ENCODE data around the gene VKORC1.
A peak's percentile ranks its signal among the peaks of the same experiment; 100 is the strongest.

DNA sequence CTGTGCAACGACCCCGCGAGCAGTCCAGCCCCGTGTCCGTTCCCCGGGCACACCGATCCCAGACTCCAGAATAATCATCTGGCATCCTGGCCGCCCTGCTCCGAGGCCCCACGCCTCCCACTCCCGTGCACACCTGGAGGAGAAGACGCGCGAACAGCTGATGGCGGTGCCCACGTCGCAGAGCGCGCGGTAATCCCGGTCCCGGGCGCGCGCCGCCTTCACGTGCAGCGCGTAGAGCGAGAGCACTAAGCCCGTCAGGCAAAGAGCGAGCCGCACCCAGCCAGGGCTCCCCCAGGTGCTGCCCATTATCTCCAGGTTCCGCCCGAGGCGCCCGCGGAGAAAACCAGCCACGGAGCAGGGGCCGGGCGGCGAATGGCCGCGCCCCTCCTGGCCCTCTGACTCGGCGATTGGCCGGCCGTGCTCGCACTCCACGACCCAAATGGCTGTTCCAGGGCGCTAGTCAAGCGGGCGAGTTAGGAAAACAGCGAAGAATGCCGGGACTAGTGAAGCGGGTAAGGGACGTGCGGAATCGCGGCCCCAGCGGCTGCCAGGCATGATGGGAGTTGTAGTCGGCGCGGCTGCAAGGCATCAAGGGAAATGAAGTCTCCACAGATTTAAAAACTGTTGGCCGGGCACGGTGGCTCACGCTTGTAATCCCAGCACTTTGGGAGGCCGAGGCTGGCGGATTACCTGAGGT, at the start of gene VKORC1:
- TF ChIP-seq, protein P1, sequence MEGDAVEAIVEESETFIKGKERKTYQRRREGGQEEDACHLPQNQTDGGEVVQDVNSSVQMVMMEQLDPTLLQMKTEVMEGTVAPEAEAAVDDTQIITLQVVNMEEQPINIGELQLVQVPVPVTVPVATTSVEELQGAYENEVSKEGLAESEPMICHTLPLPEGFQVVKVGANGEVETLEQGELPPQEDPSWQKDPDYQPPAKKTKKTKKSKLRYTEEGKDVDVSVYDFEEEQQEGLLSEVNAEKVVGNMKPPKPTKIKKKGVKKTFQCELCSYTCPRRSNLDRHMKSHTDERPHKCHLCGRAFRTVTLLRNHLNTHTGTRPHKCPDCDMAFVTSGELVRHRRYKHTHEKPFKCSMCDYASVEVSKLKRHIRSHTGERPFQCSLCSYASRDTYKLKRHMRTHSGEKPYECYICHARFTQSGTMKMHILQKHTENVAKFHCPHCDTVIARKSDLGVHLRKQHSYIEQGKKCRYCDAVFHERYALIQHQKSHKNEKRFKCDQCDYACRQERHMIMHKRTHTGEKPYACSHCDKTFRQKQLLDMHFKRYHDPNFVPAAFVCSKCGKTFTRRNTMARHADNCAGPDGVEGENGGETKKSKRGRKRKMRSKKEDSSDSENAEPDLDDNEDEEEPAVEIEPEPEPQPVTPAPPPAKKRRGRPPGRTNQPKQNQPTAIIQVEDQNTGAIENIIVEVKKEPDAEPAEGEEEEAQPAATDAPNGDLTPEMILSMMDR (IDR thresholded peaks at IDR 0.05), result no peak
- TF ChIP-seq, protein P2, sequence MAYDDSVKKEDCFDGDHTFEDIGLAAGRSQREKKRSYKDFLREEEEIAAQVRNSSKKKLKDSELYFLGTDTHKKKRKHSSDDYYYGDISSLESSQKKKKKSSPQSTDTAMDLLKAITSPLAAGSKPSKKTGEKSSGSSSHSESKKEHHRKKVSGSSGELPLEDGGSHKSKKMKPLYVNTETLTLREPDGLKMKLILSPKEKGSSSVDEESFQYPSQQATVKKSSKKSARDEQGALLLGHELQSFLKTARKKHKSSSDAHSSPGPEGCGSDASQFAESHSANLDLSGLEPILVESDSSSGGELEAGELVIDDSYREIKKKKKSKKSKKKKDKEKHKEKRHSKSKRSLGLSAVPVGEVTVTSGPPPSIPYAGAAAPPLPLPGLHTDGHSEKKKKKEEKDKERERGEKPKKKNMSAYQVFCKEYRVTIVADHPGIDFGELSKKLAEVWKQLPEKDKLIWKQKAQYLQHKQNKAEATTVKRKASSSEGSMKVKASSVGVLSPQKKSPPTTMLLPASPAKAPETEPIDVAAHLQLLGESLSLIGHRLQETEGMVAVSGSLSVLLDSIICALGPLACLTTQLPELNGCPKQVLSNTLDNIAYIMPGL (CRISPR knock-in tag; IDR thresholded peaks at IDR 0.05; ENCODE audit: borderline replicate concordance), result no peak
- TF ChIP-seq SREBF2 (IDR thresholded peaks at IDR 0.05), result no peak
- TF ChIP-seq BHLHE40 (IDR thresholded peaks at IDR 0.05; ENCODE audit: low read depth, low read length), result 0 out of 2 replicates have a peak, but pooled peaks have one; percentile 7
- TF ChIP-seq, protein P3, sequence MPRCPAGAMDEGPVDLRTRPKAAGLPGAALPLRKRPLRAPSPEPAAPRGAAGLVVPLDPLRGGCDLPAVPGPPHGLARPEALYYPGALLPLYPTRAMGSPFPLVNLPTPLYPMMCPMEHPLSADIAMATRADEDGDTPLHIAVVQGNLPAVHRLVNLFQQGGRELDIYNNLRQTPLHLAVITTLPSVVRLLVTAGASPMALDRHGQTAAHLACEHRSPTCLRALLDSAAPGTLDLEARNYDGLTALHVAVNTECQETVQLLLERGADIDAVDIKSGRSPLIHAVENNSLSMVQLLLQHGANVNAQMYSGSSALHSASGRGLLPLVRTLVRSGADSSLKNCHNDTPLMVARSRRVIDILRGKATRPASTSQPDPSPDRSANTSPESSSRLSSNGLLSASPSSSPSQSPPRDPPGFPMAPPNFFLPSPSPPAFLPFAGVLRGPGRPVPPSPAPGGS (IDR thresholded peaks at IDR 0.05), result peak; percentile 40; the same call in 1 of the 3 replicates
- no peak for TF ChIP-seq EP300 (IDR thresholded peaks at IDR 0.05)
- TF ChIP-seq RFX5 (IDR thresholded peaks at IDR 0.05), result no peak; the same call in 1 of the 2 replicates
- TF ChIP-seq, protein P4, sequence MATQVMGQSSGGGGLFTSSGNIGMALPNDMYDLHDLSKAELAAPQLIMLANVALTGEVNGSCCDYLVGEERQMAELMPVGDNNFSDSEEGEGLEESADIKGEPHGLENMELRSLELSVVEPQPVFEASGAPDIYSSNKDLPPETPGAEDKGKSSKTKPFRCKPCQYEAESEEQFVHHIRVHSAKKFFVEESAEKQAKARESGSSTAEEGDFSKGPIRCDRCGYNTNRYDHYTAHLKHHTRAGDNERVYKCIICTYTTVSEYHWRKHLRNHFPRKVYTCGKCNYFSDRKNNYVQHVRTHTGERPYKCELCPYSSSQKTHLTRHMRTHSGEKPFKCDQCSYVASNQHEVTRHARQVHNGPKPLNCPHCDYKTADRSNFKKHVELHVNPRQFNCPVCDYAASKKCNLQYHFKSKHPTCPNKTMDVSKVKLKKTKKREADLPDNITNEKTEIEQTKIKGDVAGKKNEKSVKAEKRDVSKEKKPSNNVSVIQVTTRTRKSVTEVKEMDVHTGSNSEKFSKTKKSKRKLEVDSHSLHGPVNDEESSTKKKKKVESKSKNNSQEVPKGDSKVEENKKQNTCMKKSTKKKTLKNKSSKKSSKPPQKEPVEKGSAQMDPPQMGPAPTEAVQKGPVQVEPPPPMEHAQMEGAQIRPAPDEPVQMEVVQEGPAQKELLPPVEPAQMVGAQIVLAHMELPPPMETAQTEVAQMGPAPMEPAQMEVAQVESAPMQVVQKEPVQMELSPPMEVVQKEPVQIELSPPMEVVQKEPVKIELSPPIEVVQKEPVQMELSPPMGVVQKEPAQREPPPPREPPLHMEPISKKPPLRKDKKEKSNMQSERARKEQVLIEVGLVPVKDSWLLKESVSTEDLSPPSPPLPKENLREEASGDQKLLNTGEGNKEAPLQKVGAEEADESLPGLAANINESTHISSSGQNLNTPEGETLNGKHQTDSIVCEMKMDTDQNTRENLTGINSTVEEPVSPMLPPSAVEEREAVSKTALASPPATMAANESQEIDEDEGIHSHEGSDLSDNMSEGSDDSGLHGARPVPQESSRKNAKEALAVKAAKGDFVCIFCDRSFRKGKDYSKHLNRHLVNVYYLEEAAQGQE (IDR thresholded peaks at IDR 0.05), result no peak
- TF ChIP-seq CHD4 (IDR thresholded peaks at IDR 0.05; ENCODE audit: borderline replicate concordance), result no peak
- TF ChIP-seq RCOR1 (IDR thresholded peaks at IDR 0.05; ENCODE audit: low read depth, low read length), result no peak
- peak; percentile 62 for TF ChIP-seq POLR2A (IDR thresholded peaks at IDR 0.05; ENCODE audit: low read length)
- TF ChIP-seq HOXA7 (CRISPR knock-in tag; IDR thresholded peaks at IDR 0.05), result no peak
- TF ChIP-seq, protein P5, sequence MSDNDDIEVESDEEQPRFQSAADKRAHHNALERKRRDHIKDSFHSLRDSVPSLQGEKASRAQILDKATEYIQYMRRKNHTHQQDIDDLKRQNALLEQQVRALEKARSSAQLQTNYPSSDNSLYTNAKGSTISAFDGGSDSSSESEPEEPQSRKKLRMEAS (IDR thresholded peaks at IDR 0.05), result peak; percentile 59
- no peak for TF ChIP-seq RAD21 (conservative IDR thresholded peaks at IDR 0.05 in 1 of 2, IDR thresholded peaks at IDR 0.05 in 1 of 2)
